ENCODE measurements around the gene COX19.
"Not testable (repeated sequence)": the region's sequence is repeated elsewhere in the genome, so short reads cannot be mapped to it uniquely, and the experiment has no call there.

The COX19 gene

DNA sequence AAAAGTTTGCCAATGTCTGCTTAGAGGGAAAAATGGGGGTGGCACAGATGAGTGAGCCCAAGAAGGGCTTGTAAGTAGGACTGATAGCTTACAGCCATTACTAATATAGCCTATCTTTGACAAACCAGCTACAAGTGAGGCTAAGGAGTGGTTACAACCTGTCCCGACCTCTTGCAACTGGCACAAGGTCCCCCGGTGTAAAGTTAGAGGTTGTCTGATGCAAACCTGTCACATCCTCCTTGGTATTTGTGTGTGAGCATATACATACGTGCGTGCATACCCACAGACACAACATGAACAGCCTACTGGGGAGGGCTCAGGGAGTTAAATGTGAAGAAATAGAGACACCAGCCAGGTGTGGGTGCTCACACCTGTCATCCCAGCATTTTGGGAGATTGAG lies 35.5 kb downstream of the COX19 start:
- no peak for DNase-seq

DNA sequence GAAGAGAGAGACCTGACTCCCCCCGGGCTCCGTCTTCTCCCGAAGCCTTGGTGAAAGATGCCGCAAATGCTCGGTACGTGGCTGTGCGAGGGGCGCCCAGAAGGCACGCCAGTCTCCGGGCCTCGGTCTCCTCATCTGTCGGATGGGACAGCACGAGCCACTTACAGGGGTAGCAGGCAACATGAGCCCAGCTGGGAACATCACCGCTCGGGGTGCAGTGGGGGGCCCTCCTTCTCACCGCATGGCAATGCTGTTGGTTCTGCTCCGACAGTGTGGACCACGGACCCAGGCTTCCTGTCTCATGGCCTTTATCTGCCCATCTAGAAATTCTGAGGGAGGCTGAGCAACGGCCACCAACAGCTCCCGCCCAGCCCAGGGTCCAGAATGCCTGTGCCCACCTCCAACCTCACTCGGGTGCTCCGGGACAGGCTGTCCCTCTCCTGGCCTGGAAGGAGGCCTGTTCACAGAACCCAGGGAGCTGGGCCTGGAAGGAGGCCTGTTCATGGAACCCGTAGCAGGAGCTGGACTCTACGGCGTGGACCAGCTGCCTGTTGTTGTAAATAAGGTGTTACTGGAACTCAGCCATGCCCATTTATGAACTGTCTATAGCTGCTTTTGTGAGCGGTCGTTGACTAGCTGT lies 36.7 kb downstream of the COX19 start:
- DNase-seq = no peak

DNA sequence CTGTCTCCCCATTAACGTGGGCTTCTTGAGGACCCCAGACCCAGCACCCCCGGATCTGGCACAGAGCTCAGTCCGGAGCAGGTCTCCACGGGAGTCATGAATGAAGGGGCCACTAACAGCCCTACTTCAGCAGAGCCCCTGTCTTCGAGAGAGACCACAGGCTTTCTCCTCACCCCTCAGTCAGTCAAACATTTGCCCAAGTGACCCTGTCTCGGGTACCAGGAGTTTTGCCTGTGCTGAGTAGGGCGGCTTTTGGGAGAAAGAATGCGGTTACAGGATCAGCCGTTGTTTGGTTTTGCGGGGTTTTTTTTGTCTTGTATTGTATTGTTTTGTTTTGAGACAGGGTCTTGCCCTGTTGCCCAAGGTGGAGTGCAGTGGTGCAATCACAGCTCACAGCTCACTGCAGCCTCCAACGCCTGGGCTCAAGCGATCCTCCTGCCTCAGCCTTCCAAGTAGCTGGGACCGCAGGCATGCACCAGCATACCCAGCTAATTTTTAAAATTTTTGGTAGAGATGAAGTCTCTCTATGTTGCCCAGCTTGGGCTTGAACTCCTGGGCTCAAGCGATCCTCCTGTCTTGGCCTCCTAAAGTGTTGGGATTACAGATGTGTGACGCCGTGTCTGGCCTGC lies 37.4 kb downstream of the COX19 start:
- no peak for DNase-seq

DNA sequence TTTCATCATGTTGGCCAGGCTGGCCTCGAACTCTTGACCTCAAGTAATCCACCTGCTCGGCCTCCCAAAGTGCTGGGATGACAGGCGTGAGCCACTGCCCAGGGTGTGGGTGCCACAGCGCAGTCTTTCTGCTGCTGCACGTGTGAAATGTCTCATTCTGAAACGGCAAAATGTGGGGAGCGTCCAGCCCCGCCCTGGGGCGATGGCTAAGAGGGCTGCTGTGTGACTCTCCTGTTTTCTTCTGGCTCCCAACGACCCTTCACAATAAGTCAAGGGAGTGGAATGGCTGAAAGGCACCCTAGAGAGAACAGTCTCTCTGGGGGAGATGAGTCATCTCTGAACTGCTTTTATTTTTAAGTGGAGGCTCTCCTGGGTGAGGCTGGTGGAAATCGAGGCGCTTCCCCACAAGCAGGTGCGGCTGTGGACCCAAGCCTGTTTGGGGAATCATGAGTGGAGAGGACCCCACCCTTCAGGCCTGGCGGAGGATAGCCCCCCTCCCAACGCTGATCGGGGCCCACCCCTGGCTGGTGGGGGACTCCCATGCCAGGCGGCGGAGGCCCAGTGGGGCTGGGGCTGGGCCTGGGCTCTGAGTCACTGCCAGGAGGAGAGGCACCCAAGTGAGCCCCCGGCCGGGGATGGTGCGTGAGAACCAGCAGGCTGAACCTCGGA lies 38.8 kb downstream of the COX19 start:
- no peak for DNase-seq

DNA sequence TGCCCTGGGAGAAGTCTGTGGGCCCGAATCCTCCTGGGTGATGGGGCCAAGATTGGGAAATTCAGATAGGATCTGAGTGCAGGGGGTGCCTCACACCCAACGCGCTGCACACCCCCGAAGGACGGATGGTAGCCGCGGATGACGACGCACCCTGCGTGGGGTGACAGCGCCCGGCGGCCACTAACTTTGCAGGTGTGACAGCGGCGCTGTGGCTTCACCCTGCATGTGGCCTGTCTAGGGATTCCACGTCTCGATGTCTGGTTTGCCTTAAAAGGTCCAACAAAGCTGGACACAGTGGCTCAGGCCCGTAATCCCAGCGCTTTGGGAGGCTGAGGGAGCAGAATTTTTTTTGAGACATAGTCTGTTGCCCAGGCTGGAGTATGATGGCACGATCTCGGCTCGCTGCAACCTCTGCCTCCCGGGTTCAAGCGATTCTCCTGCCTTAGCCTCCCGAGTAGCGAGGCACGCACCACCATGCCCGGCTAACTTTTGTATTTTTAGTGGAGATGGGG lies 39.4 kb downstream of the COX19 start:
- no peak for DNase-seq

DNA sequence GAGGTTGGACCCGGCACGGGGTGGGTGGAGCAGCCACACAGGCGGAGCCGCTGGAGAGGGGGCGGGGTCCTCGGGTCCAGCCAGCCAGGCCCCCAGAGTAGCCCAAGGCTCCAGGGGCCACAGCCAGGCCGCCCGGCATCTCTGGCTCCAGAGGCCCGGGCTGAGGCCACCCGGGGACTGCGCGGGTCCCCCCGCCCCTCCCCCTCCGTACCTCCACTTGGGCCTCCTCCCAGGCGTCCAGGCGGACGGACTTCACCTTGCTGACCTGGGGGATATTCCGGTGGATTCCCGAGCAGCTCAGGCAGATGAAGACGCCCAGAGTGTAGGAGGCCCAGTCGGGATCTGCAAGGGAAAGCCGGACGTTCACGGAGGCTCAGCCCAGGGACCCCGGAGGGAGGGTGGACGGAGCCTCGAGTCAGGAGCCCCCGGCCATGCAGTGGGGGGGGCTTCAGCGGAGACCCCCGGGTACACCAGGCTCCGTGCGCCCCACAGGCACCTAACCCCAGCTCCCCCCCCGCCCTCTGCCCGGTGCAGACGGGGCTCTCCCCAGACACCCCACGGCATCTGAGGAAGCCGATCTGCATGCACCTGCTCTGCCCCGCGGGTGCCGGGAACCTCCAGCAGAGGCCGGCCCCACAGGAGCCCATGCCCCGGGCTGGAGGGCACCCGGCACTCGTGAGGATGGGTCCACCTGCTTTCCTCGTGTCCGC lies 40.0 kb downstream of the COX19 start:
- DNase-seq = no peak

DNA sequence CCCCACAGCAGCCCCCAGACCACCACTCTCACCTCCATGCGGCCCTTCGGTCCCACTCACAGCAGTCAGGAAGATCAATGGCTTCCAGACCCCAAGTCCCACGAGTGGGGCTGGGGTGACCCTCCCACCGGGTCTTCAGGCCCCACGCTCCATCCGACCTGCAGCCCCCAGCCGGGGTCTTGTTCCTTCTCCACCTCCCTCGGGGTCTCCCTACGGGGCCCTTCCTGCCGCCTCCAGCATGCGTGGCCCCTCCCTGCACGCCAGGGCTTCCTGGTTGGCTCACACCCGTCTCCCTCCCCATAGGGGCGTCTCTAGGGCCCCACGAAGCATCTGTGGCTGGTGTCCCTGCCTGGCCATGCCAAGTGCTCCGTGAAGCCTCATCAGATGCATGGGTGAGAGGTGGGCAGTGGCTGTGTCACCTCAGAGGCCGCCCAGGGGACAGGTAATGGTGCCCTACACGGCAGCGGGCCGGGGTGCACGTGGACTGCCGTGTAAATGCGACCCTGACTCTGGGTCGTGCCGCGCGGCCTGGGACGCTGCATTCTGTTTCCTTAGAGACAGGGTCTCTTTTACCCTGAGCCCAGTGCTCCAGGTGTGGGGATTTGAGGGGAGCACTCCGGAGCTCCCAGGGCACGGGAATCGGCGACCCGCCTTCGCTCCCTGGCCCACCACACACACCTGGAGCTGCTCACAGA lies 40.7 kb downstream of the COX19 start:
- no peak for DNase-seq

DNA sequence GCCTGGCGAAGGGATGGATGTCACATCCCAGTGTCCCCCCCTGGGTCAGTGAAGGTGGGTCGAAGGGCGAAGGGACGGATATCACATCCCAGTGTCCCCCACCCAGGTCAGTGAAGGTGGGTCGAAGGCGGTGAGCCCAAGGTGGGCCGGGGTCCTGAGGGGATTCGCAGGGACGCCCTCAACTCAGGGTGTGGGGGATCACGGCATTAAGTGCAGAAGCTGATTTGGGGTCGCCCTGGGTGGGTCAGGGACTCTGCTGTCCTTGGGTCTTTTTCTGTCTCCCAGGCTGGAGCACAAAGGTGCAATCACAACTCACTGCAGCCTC lies 42.7 kb downstream of the COX19 start:
- no peak for DNase-seq

DNA sequence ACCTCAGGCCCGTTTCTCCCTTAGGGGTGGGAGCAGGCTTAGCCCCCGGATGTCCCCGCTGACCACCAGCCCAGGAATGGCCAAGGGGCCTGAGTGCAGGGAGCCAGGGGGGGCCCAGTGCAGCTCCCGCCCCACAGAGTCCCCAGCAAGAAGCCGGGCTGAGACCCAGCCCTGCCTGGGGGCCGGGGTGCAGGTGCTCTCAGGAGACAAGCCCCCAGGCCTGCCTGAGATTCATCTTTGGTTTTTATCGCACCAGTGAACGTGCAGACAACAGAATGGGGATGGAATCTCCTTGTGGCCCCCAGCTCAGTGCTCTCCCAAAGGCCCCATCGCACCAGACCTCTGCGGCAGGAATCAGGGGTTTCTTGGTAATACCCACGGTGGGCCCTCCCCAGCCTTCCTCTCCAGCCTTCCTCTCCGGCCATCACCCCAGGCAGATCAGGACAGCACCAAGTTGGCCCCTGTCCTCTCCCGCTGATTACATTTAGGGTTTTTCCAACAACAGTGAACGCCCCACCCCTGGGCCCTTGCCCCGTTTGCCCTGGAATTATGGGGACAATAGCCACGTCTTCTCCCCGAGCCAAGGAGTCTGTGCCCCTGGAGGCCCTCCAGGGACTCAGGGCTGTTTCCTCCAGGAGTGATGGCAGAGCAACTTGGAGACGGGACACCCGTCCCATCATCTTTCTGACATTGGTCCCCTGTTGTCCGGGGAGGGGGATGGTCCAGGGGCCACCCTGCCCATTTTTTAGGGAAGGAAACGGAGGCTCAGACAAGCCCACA lies 43.3 kb downstream of the COX19 start:
- no peak for DNase-seq

DNA sequence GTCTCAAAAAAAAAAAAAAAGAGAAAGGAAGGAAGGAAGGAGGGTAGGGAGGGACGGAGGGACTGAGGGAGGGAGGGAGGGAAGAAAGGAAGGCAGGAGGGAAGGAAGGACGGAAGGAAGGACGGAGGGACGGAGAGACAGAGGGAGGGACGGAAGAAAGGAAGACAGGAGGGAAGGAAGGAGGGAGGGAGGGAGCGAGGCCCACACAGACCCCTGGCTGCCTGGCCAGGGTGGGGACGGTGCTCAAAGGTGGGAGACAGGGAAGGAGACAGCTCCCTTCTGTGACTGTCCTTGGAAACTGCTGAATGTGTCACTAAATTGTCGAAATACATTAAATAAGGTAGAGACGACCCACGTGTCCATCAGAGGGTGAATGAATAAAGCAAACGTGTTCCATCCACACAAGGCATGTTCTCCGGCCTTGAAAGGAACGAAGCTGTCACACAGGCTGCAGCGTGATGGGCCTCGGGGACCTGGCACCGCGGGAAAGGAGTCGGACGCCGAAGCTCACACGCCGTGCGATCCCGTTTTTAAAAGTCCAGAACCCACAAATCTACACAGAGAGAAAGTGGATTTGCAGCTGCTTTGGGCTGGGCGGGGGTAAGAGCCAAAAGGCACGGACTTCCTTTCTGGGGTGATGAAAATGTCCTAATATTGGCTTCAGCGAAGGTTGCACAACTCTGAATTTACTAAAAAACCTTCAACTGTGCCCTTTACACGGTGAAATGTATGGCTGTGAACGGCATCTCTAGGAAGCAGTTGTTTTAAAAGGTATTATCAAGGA lies 44.2 kb downstream of the COX19 start:
- no peak for DNase-seq

DNA sequence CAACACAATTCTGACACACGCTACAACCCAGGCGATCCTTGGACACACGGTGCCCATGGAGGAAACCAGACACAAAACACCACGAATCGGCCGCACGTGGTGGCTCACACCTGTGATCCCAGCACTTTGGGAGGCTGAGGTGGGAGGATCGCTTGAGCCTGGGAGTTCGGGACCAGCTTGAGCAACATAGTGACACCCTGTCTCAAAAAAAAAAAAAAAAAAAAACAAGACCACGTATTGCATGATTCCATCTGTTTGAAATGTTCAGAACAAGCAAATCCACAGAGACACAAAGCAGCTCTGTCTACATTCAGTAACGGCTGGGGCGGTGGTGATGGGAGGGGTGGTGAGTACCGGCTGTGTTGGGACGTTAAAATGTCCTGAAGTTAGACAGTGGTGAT lies 46.0 kb downstream of the COX19 start:
- DNase-seq = no peak

DNA sequence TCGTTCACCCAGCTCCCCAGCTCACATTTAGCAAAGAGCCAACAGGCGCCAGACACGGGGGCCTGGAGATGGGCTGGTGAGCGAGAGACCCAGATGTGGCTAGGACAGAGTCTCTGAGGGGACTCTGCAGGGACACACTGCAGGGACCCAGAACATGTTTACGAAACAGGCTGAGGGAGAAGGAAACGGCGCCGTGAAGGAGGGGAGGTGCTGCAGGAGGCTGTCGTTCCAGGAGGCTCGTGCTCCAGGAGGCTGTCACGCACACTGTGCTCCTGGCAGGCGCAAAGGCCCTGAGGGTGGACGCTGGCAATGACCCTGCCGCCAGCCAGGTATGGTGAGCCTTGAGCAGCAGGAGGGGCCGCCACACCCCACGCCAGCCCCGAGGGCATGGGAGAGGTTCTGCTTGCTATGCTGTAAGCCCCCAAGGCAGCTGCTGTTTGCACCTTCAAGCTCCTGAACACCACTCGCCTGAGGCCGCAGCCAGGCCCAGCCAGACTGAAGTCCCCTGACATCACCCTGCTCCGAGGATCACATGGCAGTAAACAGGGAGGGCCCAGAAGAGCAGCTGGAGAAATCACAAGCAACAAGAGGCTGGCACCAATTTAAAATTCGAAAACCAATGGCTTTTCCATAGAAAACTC lies 48.2 kb downstream of the COX19 start:
- DNase-seq = no peak

DNA sequence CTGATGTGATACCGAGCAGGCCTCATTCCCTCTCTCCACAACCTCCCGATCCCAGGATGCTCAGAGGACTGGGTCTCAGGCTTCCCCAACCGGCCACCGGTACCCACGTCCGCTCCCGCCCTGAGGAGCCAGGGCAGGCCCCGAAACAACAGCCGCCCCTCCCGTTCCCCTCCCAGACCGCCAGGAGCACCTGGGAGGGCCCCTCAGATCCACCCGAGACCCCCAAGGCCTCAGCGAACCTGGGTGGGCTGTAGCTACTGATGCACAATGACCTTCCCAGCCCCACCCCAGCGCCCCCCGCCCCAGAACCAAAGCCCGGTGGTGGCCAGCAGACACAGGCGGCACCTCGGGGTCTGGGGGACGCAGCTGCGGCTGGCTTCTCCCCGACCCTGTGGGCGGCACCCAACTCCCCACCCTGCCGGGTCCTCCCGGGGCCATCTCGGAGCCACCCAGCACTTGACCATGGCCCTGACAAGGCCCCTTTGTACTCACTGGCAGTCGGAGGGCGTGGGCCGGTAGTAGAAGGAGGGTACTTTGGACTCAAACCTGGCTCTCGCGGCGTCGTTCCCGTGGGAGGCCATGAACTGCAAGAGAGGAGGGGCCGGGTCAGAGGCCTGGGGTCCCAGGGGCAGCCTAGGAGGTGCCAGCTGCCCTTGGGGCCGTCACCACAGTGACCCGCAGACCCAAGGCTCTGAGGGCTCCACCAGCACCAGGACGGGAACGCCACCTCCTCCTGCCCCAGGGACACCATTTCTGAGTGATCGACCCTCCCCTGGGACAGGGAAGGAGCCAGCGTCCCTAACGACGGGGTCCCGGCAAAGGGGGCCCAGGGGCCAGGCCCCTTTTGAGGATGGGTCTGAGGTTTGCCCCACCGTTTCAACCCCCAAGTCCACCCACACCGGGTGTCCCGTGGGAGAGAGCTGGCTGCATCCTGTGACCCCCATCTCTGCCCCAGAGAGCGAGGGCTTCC lies 49.0 kb downstream of the COX19 start:
- DNase-seq = no peak

DNA sequence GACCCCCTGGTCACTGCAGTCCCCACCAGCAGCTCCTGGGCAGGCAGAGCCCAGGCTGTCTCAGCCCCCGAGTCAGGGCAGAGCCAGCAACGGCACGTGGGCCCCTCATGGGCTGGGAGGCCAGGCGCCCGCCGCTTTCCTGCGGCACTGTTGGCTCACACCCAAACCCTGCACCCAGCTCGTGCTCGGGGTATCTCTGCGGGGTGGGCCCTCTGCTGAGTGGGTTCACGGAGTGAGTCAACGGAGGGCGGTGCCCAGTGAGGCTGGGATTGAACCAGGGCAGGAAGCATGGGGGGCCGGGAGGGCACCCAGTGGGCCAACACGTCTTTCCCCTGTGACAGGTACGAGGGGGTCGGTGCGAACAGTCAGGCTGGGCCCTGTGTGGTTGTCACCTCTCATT lies 49.7 kb downstream of the COX19 start:
- DNase-seq = no peak

DNA sequence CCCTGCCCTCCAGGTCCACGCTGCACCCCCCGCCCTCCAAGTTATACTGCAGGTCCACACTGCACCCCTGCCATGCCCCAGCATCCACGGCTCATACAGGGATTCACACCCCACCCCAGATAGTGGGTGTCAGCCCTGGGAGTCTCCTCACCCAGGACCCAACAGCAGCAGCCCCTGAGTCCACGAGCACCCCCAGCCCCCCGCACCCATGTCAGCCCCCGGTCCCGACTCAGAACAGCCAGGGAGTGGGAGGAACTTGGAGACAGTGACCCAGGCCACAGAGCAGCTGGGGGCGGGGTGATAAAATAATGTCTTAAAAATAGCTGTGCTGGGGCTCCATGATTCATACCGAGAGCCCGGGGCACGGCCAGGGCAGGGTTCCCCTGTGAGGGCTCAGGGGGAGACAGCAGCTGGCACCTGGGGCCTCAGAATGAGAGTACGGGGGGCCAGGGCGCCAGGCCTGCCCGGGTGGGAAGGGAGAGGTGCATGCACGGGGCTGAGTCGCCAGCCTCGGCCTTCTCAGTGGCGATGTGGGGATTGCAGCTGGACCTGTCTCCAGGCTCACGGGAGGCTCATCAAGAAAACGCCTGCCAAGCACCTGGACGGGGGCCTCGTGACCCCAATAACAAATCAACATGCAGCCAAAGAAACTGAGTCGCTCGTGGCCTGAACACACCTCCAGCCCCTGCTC lies 50.7 kb downstream of the COX19 start:
- no peak for DNase-seq

DNA sequence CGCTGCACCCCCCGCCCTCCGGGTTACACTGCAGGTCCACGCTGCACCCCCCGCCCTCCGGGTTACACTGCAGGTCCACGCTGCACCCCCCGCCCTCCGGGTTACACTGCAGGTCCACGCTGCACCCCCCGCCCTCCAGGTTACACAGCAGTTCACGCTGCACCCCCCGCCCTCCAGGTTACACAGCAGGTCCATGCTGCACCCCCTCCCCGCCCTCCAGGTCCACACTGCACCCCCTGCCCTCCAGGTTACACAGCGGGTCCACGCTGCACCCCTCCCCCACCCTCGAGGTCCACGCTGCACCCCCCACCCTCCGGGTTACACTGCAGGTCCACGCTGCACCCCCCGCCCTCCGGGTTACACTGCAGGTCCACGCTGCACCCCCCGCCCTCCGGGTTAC lies 51.3 kb downstream of the COX19 start:
- DNase-seq = not testable (repeated sequence)

DNA sequence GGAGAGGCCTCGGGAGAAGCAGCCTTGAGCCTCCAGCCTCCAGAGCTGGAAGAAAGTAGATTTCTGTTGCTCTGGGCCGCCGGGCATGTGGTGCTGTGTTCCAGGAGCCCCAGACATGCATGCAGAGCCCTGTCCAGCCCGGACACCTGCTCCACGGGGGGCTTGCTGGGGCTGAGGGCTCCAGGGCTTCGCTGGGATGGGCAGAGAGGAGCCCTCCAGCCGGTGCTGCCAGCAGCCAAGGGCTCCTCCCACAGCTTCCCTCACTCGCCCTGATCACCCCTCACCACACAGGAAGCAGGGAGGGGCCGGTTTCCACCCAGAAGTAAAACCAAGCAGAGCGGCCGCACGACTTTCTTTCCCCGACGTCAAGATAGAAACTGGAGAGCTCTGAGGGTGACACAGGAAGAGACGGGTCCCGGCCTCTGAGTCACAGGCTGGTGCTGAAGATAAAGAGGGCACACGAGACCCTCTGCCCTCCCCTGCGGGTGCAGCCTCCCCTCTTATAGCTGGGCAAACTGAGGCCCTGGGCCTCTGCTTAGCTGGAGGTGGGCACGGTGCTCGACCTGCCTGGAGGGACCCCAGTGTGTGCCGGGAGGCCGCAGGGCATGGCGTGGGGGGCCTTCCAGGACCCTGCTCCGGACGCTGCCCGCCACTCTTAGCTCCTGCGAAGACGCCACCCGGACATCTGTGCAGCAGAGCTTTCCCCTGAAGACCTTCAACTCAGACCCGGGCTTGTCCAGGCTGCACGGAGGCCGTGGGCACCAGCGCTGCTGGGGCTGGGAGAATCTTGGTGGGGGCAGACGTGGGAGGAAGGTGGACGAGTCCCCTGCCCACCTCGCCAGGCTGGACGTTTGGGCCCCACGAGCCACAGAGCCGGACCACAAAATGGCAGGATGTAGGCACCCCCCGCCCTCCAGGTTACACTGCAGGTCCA lies 52.0 kb downstream of the COX19 start:
- no peak for DNase-seq

All from cortex of kidney (tissue), 1 donor.